NCI-H2171 treated with DMSO at 0.1 percent for 48 hours (cell line): Measurements from ENCODE around the gene CHST13.

Experiments used
- DNase-seq: peaks from one replicate; lab custom pipeline; 2025; lab: John Stamatoyannopoulos, UW

Gene CHST13

DNA sequence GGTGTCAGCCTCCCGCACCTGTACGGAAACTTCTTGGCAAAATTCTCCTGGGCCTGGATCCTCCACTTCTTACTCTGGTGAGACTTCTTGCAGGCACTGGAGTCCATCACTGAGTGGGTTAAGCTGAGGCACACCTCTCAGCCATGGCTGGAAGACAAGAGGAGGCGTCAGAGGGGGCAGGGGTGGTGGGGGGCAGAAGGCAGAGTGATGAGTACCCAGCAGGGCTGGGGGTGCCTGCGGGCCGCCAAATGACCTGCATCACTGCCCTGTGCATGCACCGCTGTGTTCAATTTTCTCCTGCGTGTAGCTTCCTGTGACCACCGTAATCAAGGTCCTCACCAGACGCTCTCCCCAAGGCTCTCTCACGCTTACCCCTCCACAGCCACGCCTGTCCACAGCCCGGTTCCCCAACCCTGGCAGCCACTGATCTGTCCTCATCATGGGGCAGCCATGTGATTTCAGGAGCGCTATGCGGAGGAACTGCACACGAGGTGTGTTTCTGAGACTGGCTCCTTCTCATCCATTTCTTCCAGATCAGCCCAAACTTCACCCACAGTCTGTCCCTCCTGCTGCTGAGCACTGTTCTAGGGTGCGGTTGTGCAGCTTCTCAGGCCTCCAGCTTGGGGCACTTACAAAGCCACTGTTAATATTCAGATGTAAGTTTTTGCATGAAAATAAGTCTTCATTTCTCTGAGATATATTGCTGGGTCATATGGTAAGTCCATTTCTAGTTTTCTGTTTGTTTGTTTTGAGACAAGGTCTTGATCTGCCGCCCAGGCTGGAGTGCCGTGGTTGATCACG lies 29.5 kb downstream of the CHST13 start:
- no peak for DNase-seq

DNA sequence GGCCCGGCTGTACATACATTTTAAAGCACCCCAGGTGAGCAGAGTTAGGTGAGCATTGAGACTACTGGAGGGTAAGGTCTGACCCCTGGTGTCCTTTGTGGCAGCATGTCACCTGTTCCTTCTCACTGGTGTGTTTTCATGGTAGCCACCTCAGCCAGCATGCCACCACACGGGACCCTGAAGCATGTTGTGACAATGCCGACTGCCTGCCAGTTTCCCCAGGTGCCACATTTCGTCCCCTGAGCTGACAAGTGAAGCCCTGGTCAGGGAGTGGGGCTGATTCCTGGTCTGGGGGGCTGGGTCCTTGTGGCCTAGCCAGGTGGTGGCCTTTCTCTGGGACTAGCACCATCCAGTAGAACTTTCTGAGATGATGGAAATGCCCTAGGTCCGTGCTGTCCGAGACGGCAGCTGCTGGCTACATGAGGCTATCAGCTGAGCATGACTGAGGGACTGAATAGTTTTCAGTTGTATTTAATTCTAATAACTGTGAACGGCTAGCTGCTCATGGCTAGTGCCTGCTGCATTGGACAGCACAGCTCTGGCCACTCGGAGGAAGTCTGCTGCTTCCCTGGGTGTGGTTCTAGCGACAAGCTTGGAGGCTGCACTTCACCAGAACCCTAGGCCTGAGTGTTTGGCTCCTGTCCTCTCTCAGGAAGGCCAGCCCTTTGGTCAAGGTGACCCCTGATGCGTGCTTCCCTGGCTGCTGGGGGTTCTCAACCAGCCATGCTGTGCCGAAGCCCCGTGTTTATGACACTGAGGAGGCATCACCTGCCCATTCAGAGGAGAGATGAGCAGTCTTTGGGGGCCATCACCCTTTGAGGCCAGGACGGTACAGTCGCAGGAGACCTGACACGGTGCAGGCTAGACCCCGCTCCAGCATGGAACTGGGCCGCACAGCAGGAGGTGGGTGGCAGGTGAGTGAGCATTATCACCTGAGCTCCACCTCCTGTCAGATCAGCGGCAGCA lies 30.9 kb downstream of the CHST13 start:
- DNase-seq: no peak

DNA sequence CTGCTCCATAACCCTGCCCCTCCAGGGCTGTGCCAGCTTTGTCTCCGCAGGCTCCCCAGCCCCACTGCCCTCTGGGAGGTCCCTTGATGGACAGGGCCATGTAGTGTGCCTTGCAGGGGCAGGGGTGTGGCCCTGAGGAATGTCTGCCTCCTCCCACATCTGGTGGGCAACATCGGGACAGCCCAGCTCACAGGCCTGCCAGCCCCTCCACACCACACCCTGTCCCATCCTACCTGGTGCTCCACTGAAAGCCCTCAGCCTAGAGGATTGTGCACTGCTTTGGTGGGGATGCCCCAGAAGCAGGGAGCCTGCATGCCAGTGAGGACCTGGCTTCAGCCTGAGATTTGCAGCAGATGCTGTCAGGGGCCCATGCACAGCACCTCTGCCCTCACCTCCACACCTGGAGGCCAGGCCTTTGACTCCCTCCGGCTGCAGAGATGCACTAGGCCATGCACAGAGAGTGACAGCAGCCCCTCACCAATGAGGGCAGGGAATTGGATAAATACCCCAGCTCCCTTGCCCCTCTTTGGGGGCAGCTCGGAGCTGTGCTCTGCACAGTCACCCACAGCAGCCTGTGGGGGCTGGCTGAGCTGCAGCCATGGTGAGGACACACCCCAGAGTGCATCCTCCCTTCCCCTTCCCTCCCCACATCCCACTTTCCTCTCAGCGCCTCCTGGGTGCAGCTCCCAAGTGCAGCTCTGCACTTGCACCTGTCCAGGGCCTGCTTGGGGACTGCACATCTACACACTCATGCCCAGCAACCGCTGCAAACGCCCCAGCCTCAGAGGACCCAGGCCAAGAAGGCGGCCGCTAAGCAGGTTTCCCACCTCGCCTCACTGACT lies 32.1 kb downstream of the CHST13 start:
- DNase-seq: no peak

DNA sequence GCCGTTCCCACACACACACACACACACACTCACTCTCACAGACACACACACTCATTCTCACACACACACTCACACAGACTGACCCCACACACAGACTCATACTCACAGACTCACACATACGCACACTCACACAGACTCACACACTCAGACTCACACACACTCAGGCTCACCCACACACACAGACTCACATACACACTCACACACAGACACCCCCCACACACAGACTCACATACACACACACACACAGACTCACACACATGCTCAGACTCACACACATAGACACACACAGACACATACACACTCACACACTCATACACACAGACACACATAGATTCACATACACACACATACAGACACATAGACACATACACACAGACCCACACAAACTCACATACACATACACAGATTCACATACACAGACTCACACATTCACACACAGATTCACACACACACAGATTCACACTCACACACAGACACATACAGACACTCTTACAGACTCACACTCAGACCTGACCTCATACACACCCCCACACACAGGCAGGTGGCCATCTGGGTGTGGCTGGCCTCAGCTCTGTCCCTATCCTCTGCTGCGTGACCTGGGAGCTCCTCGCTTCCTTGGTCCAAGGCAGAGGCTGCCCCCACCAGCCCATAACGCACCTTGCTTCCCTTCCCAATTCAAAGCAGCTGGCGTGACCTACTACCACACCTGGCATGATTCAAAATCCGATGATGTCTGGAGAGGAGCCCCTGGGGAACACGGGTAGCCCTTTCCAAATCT lies 32.9 kb downstream of the CHST13 start:
- DNase-seq: no peak

DNA sequence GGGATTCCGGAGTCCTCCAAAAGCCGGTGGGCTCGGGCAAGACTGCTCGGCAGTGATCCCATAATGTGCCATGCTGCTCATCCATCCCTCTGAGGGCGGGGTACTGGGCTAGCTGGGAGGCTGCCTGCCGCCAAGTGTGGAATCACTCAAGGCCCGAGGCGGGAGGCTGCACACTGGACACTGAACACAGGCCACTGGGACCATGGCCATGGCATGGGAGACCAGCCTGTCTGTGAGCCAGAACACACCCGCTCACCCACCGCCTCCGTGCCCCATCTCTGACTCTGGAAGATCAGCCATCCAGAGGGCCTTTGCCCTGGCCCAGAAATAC lies 33.4 kb downstream of the CHST13 start:
- DNase-seq: no peak

DNA sequence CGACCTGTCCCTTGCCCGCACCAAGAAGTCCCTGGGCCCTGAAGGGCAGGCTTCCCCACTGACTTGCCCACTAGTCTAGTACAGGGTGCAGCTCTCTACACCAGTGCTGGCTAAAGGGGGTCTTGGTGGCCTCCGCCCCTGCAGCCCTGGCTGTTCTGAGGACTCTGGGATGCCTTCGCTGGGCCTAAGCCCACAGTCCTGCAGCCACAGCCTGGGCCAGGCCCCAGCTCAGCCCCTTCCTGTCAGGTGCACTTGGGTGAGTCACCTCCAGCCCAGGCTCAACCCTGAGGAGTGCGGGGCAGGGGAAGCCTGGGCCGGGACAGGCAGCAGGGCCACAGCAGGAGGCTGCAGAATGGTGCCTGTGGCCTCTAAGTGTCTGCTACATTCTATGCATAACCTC lies 33.8 kb downstream of the CHST13 start:
- no peak for DNase-seq

DNA sequence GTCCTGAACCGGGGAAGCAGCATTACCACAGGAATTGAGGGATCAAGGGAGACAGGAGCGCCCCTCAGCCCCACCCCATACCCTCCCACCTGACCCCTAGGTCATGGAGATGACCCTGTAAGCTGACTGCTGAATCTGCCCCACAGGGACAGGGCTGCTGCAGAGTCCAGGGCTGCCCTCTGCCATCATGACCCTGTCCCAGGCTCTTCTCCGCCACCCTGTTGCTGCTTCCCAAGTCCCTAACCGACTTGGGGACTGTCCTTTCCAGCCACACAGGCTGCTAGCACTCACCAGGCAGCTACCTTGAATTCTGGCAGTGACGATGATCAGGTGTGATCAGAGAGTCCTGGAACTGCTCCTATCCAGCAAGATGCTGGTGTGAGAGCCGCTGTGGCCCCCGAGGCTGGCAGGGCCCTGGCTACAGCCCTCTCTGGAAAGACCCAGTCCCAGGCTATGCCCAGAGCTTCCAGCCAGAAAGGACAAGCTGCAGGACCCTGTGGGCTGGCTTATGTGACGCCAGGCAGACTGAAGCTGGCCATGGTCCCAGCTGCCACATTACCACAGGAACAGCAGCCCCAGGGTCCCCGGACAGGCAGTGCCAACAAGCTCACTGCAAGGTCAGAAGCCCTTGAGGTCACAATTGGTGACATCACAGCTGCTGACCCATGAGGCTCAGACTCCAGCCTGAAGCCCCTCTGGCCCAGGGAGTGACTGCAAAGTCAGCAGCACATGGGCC lies 34.5 kb downstream of the CHST13 start, which contains the start of gene C3orf22:
Gene C3orf22 (minus strand): TSS at position 597 of the 736 bp plus-strand sequence. CDS start 5,542 bp downstream, outside the sequence.
- DNase-seq: no peak

DNA sequence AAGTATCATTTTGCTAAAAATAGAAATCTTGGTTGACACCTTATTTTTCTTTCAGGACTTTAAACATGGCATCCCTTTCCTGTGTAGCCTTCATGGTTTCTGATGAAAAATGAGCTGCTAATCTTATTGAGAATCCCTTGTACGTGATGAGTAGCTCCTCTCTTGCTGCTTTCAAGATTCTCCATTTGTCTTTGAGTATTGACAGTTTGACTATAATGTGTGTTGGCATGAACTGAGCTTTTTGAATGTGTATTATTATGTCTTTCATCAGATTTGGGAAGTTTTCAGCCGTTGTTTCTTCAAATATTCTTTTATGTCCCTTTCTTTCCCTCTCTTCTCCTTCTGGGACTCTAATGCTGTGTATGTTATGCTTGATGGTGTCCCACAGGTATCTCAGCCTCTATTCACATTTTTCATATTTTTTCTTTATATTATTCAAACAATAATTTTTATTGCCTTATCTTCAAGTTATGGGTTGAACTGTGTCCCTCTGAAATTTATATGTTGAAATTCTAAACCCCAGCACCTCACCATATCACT lies 38.9 kb downstream of the CHST13 start:
- no peak for DNase-seq

DNA sequence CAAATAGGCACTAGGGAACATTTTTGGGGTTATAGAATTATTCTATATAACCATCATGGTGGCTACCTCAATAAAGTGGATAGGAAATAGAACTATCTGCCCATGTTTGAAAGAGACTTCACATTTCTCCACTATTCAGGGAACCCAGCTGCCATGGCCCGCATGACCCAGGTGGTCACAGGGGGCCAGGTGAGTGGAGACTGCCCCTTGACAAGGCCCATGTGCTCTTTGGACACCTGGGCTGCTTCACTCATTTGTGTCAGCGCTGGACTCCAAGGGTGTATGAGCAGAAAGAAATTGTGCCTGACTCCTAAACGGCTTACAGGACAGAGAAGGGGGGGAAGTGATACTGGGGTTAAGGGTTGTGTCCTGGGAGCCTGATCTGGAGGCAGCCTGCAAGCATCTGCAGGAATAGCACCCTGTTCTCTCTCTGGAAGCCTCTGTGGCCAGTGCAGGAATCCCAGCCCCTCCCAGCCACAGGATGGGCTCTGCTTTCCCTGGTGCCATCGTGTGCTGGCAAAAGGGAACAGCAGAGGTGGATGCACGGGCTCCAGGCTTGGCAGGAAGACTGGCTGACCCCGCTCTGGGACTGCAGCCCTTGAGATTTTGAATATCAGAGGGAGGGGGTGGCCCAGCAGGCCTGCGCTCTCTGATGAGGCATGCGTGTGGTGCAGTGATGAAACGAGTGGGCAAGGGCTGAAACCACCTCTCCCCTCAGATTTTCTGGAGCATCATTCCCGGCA lies 43.9 kb downstream of the CHST13 start:
- DNase-seq: no peak

DNA sequence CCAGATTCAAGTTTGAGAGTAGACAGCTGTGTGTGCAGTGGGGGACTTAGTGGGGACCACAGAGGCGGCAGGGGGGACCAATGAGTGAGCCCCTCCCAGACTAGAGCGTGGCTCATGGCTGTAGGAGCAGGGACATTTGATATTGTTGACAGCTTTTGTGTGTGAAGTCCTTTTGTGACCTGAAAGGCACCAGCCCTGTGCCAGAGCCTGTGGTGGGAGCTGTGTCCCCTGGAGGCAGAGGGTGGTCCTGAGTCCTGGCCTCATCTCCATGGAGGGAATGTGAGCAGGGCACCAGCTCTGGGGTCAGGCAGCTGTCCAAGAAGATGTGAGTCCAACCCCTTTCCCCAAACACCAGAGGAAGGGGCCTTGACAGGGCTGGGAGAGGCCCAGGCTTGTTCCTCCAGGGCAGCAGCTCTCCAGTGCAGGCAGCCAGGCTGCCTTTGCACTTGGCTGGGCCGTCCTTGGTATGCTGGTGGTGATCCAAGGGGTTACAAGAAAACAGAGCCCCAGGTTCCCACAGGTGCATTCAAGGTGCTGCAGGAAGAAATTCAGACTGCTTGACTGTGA lies 44.9 kb downstream of the CHST13 start:
- DNase-seq: no peak

DNA sequence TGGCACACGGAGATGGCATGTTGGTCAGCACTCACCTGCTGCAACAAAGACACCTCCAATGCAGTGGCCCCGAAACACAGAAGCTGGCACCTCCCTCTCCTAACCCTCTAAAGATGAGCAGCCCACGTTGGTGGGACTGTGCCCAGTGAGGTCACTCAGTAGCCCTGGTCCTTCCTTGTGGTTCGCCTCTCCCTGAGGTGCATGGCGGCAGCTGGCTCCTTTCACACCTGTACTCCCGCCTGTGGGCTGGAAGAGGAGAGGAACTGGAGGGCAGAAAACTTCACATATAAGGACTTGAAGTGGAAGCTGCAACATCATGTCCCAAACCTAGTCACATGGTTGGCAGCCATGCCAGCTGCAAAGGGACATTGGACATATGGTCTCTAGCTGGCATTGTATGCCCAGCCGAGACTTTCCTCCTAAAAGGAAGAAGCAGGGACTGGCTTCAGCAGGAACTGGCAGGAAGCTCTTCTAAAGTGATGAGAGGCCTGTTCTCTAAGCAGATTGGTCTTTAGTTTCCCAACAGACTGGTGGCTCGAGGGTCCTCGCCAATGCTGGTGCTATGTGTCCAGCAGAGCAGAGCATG lies 45.5 kb downstream of the CHST13 start:
- no peak for DNase-seq

DNA sequence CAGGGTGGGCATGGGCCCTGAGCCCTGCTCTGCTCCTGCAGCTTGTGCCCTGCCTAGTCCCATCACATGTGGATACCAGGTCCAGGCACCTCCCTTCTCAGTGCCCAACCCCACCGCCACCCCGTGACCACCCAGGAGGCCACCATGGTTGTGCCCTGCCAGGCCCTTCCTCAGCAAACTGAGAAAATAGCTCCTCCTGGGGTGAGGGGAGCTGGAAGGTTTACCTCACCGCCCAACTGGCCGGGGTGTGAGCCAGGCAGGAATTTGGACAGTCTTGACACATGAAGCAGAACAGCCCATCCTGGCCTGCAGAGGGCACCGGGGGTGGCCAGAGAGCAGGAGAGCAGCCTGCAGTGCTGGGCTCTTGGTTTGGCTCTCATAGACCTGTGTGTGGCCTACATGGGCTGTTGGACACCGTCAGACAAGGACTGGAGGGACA lies 46.2 kb downstream of the CHST13 start:
- no peak for DNase-seq

DNA sequence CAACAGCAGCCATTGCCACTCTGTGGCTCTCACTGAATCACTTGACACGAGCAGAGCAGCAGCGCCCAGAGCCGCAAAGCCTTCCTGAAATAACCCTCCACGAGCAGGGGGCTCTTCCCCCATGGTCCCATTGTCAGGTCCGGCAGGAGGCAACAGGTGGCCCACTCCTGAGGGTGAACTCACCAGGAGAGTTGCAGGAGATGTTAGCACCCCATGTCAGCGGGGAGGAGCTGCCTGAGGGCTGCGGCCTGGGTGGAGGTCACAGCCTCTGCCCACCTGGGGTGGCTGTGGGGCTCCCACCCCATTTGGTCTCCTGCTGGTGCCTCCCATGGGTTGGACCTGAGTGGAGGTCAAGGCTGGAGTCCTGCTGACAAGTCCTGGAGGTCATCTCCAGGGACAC lies 47.1 kb downstream of the CHST13 start:
- no peak for DNase-seq

DNA sequence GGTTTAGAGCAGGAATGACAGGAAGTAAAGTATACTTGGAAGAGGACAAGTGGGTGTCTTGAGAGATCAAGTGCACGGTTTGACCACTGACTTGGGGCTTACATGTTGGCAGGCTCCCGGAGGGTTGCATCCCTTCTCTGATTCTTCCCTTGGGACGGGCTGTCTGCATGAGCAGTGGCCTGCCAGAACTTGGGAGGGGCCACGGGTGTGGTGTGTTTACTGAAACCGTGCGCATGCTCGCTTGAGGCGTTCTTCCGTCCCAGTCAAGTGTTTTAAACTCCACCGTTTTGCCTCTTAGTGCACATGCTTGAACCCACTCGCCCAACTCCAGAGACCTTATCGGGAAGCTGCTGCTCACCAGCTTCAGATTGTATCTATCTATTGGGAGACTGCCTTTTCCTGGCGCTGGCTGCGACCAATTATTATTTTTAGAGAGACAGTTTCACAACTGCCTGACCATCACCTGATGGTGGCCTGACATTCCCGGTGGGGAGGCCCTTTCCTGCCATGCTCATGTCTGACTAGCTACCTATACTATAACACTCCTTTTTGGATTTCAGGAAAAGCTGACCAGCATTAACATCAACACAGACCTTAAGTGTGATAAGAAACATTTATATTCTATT lies 49.6 kb downstream of the CHST13 start:
- no peak for DNase-seq

DNA sequence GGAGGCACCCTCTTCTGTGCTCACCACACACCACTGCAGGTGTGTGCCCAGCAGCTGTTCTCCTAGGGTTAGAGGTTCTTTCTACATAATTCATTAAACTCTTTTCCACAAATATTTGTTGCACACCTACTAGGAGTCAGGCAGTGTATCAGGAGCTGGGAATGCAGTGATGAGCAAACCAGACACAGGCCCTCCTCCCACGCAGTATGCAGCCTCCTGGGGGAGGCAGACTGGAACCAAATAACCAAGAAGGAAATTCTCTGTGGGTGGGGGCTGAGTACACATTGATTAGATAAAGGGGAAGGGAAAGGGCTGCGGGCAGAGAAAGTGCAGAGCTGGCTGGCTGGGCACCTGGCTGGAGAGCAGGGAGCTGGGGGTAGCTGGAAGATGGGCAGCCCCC lies 53.3 kb downstream of the CHST13 start:
- DNase-seq: no peak

DNA sequence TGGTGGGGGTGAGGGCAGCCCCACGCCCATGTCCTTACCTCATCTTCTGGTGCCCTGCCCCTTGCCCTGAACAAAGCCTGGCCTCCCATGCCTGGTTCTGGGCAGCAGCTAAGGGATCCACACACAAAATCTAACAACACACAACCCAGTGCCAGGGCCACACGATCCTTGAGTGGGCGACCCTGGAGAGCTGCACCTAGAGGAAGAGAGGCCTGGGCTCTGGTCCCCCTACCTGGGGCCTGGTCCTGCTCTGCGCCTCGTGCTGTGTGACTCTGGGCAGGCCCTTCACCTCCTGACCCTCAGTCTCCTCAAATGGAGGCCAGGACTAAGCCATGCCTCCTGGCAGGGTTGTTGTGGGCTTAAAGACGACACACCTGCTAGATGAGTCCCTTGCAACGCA lies 54.7 kb downstream of the CHST13 start:
- DNase-seq: no peak

DNA sequence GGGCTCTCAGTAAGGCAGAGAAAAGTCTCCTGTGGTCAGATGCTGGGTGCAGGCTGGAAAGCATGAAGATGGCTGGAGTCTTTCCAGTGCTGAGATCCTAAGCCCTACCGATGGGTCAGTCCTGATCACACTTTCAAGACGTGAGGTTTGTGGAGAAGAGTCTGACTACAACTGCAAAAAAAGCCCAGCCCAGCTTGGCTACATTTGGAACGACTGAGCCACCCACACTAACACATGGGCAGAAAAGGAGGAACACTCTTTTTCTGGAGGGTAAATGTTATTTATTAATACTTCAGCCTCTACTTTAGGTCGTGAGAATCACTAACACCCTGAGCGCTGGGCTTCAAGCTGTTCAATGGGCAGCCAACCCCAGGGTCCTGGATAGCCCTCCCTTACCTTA lies 56.8 kb downstream of the CHST13 start:
- DNase-seq: no peak

DNA sequence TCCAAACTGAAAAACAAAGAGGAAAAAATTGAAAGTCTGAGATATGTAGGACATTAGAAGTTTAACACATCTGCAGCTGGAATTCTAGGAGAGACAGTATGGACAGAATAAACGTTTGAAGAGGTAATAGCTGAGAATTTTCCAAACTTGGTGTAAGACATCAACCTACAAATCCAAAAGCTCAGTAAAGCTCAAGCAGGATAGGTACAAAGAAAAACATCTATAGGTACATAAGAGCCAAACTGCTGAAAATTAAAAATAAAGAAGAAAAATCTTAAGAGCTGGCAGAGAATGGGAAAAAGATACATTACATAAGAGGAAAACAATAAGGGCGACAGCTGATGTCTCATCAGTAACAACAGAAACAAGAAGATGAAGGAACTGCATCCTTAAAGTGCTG lies 57.6 kb downstream of the CHST13 start:
- DNase-seq: no peak
